Stimulated activated memory B cell treated with anti-CD40 and anti-IgM and Interleukin-4, amounts not matched to agents 10 μg/mL and 1 μg/mL and 100 μg/mL, for 72 hours (primary cell): ENCODE data around the gene LIMS1.
"Not testable (repeated sequence)": the region's sequence is repeated elsewhere in the genome, so short reads cannot be mapped to it uniquely, and the experiment has no call there.

Source experiments
- ATAC-seq: fragments of 150-1000 bp; cut with Tn5 transposase; 2 replicates; pipeline ENCODE4 v1.10.0; 2021
- H3K27ac Mint-ChIP-seq: one replicate; pipeline ENCODE4 v1.8.0; 2022; ENCODE audit warnings: mild to moderate bottlenecking, mixed read lengths
- H3K27me3 Mint-ChIP-seq: one replicate; pipeline ENCODE4 v1.8.0; 2022; ENCODE audit warnings: mixed read lengths
- H3K36me3 Mint-ChIP-seq: one replicate; pipeline ENCODE4 v1.8.0; 2022; ENCODE audit warnings: mixed read lengths
- H3K4me1 Mint-ChIP-seq: one replicate; pipeline ENCODE4 v1.8.0; 2022; ENCODE audit warnings: mixed read lengths
- H3K4me3 Mint-ChIP-seq: one replicate; pipeline ENCODE4 v1.8.0; 2022; ENCODE audit warnings: mild to moderate bottlenecking, moderate library complexity, mixed read lengths
- H3K9me3 Mint-ChIP-seq: one replicate; pipeline ENCODE4 v1.8.0; 2022; ENCODE audit warnings: mixed read lengths

LIMS1 gene

GRCh38 chr2:108536911-108537310 lies 2.6 kb downstream of the LIMS1 start:
- peaks cover 5% of the 10 kb centered on the region for H3K36me3 Mint-ChIP-seq
- no peaks in the 10 kb centered on the region for H3K9me3 Mint-ChIP-seq
- no peaks in the 10 kb centered on the region for H3K27me3 Mint-ChIP-seq
- H3K27ac Mint-ChIP-seq: no peak overlapping the region
- no peak for ATAC-seq
- peaks cover 31% of the 10 kb centered on the region for H3K4me1 Mint-ChIP-seq
- H3K4me3 Mint-ChIP-seq: no peak overlapping the region

DNA sequence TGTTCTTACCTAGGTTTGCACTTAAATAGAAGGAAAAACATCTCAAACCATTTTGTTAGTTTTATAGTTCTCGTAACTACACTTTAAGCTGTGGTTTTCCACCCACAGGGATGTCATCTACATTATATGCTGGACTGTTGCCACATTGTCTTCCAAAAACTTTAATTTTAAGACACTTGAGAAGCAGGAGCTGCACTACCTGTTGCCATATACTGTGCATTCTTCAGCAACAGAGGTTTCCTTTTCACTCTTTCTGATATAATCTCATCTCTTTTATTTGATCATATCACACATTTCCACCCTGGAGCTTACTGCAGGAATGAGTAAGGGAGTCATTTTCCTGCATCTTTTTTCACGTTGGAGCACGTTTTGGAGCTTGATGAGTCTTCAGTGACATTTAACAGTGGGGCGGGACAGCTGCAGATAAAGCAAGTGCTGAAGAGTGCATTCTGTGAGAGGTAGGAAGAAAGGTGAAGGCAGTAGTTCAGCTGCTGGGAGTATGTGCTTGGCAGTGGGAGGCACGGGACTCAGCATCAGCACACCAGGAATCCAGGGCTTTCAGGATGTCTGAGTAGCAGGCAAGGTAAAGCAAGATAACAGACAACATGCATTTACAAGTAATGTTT lies 3.8 kb downstream of the LIMS1 start:
- Mint-ChIP-seq H3K9me3 (no peaks in the 10 kb centered on the region), H3K4me1 (peaks cover 27% of the 10 kb centered on the region), H3K4me3 (no peak overlapping the region), H3K27me3 (no peaks in the 10 kb centered on the region), H3K36me3 (peaks cover 5% of the 10 kb centered on the region), H3K27ac (peak overlapping the region; percentile 3)
- no peak for ATAC-seq

GRCh38 chr2:108541451-108541850 lies 7.2 kb downstream of the LIMS1 start:
- Mint-ChIP-seq H3K27me3 (no peaks in the 10 kb centered on the region), H3K4me1 (peaks cover 10% of the 10 kb centered on the region)

DNA sequence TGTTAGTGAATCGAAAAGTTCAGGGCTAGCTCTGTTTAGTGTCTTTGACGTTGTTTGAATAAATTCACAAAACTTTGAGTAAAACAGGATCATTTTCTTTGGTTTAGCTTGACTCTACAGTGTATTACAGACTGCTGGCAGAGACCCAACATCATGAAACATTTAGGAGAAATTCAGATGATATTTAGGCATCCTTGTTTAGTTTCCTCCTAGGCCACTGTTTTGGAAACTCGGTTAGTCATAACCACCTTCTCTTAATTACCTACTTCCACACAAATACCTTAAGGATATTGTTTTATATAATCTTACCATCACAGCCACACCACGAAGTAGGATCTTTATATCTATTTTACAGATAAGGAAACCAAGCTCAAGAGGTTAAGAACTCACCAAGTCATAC lies 7.8 kb downstream of the LIMS1 start:
- Mint-ChIP-seq H3K27ac (no peak overlapping the region), H3K4me1 (peaks cover 14% of the 10 kb centered on the region), H3K36me3 (peaks cover 20% of the 10 kb centered on the region), H3K4me3 (no peak overlapping the region), H3K27me3 (no peaks in the 10 kb centered on the region), H3K9me3 (no peaks in the 10 kb centered on the region)
- ATAC-seq: no peak

More at GRCh38 chr2:108541451-108541850, 7.2 kb downstream of the LIMS1 start:
- no peaks in the 10 kb centered on the region for H3K9me3 Mint-ChIP-seq
- H3K27ac Mint-ChIP-seq: no peak overlapping the region
- no peak for ATAC-seq
- H3K36me3 Mint-ChIP-seq: peaks cover 20% of the 10 kb centered on the region
- H3K4me3 Mint-ChIP-seq: no peak overlapping the region

GRCh38 chr2:108547606-108548005 lies 13.3 kb downstream of the LIMS1 start:
- peaks cover 18% of the 10 kb centered on the region for H3K4me1 Mint-ChIP-seq
- H3K36me3 Mint-ChIP-seq: peaks cover 15% of the 10 kb centered on the region
- no peak for ATAC-seq
- H3K9me3 Mint-ChIP-seq: no peaks in the 10 kb centered on the region
- no peaks in the 10 kb centered on the region for H3K27me3 Mint-ChIP-seq
- H3K27ac Mint-ChIP-seq: no peak overlapping the region
- H3K4me3 Mint-ChIP-seq: no peak overlapping the region

DNA sequence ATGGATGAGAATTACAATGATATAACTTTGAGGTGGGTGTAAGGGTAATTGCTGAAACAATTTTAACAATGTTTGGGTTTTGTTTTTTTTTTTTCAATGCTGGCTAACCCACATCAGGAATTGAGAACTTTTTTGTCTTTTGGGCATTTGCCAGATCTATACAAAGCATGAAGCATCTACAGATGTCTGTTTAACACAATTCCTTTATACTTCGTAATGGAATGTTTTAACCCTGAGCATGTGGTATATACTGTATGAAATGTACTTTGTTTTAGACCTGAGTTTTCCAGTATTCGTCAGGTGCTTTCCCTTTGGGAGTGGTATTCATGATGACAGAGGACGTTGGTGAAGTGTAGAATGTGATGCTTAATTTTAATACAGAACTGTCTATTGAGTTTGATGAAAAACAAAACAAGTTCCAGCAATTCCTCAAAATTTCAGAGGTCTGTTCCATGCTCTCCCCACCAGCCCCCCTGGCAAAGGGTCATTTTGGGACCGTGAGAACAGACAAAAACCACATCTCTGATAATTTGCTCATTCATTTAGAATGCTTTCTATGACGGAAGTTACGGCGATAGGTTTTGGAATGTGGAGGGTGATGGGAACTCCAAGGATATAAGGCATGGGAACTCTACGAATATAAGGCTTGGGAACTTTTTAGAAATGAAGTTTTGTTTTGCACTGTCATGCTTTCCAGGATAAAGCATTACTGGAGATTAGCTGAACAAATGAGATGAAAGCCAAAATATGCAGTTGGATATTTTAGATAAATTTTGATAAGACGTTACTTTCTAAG lies 14.1 kb downstream of the LIMS1 start:
- ATAC-seq: no peak
- Mint-ChIP-seq H3K4me1 (peaks cover 18% of the 10 kb centered on the region), H3K9me3 (no peaks in the 10 kb centered on the region)

DNA sequence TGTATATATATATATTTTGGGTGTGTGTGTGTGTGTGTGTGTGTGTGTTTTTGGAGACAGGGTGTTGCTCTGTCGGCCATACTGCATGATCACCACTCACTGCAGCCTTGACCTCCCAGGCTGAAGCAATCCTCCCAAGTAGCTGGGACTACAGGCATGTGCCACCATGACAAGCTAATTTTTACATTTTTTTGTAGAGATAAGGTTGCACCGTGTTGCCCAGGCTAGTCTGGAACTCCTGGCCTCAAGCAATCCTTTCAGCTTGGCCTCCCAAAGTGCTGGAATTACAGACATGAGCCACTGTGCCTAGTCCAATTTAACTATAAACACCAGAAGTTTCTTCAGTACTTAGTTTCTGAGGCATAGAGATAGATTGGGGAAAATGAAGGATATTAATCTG lies 18.3 kb downstream of the LIMS1 start:
- Mint-ChIP-seq H3K9me3 (no peaks in the 10 kb centered on the region), H3K36me3 (peaks cover 9% of the 10 kb centered on the region), H3K27me3 (no peaks in the 10 kb centered on the region), H3K4me3 (no peak overlapping the region), H3K27ac (no peak overlapping the region), H3K4me1 (peaks cover 23% of the 10 kb centered on the region)
- ATAC-seq: no peak

More for the DNA sequence above, 14.1 kb downstream of the LIMS1 start:
- Mint-ChIP-seq H3K36me3 (peaks cover 15% of the 10 kb centered on the region), H3K4me3 (no peak overlapping the region), H3K27me3 (no peaks in the 10 kb centered on the region), H3K27ac (no peak overlapping the region)

DNA sequence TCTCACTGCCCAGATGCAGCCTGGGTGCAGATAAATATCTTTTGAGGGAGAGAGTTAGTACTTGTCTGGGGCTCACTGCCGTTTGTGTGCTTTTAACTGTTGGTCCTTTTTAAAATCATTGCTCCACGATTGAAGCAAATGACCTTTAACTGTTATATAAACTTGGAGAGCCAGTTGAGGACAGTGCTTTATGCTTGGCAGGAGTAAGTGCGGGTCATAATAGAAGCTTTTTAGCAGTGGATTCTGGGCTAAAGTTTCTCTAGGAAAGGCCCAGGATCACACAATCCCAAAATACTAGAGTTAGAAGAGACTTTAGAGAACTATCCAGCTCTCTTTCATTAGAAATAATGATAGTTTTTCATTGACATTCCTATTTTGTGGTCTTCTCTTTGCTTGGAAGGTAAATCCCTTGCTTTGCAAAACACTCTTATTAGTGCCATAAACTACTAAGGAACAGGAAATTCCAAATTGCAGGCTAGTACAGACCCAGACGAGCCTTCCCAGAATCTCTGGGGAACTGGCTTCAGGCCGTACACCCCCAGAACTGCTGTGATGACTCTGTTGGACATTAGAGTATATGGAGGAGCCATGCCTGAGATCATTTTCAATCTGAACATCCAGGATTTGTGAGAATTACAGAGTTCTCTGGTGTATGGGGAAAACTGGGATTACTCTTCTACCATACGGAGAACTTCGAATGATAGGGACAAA lies 19.1 kb downstream of the LIMS1 start:
- Mint-ChIP-seq H3K27me3 (no peaks in the 10 kb centered on the region), H3K27ac (no peak overlapping the region), H3K4me1 (peaks cover 15% of the 10 kb centered on the region), H3K9me3 (no peaks in the 10 kb centered on the region), H3K36me3 (peaks cover 9% of the 10 kb centered on the region), H3K4me3 (no peak overlapping the region)
- no peak for ATAC-seq

- Mint-ChIP-seq H3K27me3 (no peaks in the 10 kb centered on the region), H3K27ac (no peak overlapping the region), H3K36me3 (peaks cover 9% of the 10 kb centered on the region), H3K4me3 (no peak overlapping the region), H3K4me1 (peaks cover 15% of the 10 kb centered on the region), H3K9me3 (no peaks in the 10 kb centered on the region)
- no peak for ATAC-seq
Measured at GRCh38 chr2:108554528-108554927, 20.3 kb downstream of the LIMS1 start.

GRCh38 chr2:108555572-108555971 lies 21.3 kb downstream of the LIMS1 start:
- no peak overlapping the region for H3K4me3 Mint-ChIP-seq
- ATAC-seq: no peak
- peaks cover 23% of the 10 kb centered on the region for H3K4me1 Mint-ChIP-seq
- peaks cover 15% of the 10 kb centered on the region for H3K36me3 Mint-ChIP-seq
- no peak overlapping the region for H3K27ac Mint-ChIP-seq
- H3K27me3 Mint-ChIP-seq: no peaks in the 10 kb centered on the region
- no peaks in the 10 kb centered on the region for H3K9me3 Mint-ChIP-seq

GRCh38 chr2:108556581-108556980 lies 22.3 kb downstream of the LIMS1 start:
- not testable (repeated sequence) for H3K4me3 Mint-ChIP-seq, H3K27me3 Mint-ChIP-seq, H3K27ac Mint-ChIP-seq, ATAC-seq, H3K9me3 Mint-ChIP-seq
- Mint-ChIP-seq H3K4me1 (peaks cover 25% of the 10 kb centered on the region), H3K36me3 (peaks cover 15% of the 10 kb centered on the region)

- peaks cover 19% of the 10 kb centered on the region for H3K36me3 Mint-ChIP-seq
- no peak overlapping the region for H3K27ac Mint-ChIP-seq
- H3K4me1 Mint-ChIP-seq: peaks cover 15% of the 10 kb centered on the region
- no peak overlapping the region for H3K4me3 Mint-ChIP-seq
- no peaks in the 10 kb centered on the region for H3K27me3 Mint-ChIP-seq
- H3K9me3 Mint-ChIP-seq: no peaks in the 10 kb centered on the region
- ATAC-seq: no peak
Measured at GRCh38 chr2:108560241-108560811, 26.1 kb downstream of the LIMS1 start.

DNA sequence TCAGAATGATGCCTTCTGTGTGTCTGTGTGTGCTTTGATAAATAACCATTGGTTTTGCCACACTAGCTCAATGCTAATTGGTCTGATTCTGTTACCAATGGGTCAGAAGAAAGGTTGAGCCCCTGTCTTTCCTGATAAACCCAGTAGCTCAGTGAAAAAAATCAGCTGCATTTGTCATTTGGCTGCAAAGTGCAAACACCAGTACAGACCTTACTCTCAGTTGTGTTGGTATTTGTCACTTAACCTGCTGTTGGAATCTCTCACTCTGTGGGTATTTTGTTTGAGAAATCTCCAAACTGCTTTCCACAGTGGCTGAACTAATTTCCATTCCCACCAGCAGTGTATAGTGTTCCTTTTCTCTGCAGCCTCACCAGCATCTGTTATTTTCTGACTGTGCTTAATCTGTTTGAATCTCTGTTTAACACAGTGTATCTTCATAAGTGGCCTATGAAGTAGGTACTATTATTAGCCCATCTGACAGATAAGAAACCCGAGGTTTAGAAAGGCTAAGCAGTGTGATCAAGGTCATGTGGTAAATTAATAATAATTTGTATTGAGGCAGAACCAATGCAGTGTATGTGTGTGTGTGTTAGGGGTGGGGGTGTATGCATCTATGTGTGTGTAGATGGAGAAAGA lies 26.7 kb downstream of the LIMS1 start:
- H3K27me3 Mint-ChIP-seq: no peaks in the 10 kb centered on the region
- peaks cover 21% of the 10 kb centered on the region for H3K4me1 Mint-ChIP-seq
- peaks cover 12% of the 10 kb centered on the region for H3K36me3 Mint-ChIP-seq
- H3K4me3 Mint-ChIP-seq: no peak overlapping the region
- no peaks in the 10 kb centered on the region for H3K9me3 Mint-ChIP-seq
- no peak for ATAC-seq
- no peak overlapping the region for H3K27ac Mint-ChIP-seq

- no peaks in the 10 kb centered on the region for H3K9me3 Mint-ChIP-seq
- peaks cover 12% of the 10 kb centered on the region for H3K36me3 Mint-ChIP-seq
- no peak overlapping the region for H3K4me3 Mint-ChIP-seq
- H3K27ac Mint-ChIP-seq: no peak overlapping the region
- H3K27me3 Mint-ChIP-seq: no peaks in the 10 kb centered on the region
- no peak for ATAC-seq
- peaks cover 17% of the 10 kb centered on the region for H3K4me1 Mint-ChIP-seq
Measured at GRCh38 chr2:108562274-108562673, 28.0 kb downstream of the LIMS1 start.

DNA sequence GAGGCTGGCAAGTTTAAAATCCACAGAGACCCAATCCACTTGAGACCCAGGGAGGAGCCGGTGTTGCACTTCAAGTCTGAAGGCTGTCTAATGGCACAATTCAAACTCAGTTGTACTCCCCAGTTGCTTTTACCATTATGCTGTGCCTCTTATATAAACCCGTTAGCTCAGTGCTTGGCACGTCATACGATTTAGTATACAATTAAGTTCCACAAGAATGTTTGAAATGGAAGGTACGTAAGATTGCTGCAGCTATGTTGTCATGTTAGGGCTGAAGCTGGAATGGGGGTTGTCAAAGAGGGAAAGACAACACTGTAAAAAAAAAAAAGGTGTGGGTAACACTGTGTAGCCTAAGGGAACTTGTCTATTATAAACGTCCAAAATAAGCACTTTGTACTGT lies 30.2 kb downstream of the LIMS1 start:
- no peak overlapping the region for H3K4me3 Mint-ChIP-seq
- peaks cover 12% of the 10 kb centered on the region for H3K36me3 Mint-ChIP-seq
- H3K27me3 Mint-ChIP-seq: no peaks in the 10 kb centered on the region
- H3K9me3 Mint-ChIP-seq: no peaks in the 10 kb centered on the region
- no peak for ATAC-seq
- H3K4me1 Mint-ChIP-seq: peaks cover 17% of the 10 kb centered on the region
- no peak overlapping the region for H3K27ac Mint-ChIP-seq
